Fibroblast of mammary gland (primary cell): ENCODE results near the gene RELL2.

ENCODE experiments used
- DNase-seq: peaks from one replicate; pipeline ENCODE4 v3.0.0-alpha.2; 2010; ENCODE audit warnings: low read depth
- H3K4me3 ChIP-seq: 2 replicates; pipeline ENCODE4 v1.5.1; 2011; ENCODE audit warnings: low read depth, mild to moderate bottlenecking, low read length, moderate library complexity; ENCODE audit not compliant: control insufficient read depth
- TF ChIP-seq, protein P1 (sequence below): conservative IDR thresholded peaks from 2 replicates; pipeline ENCODE4 v1.5.1; 2011; ENCODE audit warnings: low read depth, low read length, inconsistent platforms; ENCODE audit not compliant: control insufficient read depth, insufficient read depth

The RELL2 gene

DNA sequence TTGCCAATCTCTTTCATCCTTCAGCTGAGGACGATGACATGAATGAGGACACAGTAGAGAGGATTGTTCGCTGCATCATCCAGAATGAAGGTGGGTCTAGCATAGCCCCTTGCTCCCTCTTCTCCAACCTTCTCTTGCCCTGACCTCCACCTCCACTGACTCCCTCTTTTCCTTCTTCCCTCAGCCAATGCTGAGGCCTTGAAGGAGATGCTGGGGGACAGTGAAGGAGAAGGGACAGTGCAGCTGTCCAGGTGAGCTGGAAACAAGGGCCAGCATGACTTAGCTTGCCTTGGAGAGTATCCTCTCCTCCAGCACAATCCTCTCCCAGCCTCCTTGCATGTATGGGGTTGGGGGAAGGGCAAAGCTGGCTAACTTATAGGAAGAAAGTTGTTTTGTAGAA lies 2.0 kb downstream of the RELL2 start:
- H3K4me3 ChIP-seq, result no peak overlapping the region
- TF ChIP-seq, protein P1, sequence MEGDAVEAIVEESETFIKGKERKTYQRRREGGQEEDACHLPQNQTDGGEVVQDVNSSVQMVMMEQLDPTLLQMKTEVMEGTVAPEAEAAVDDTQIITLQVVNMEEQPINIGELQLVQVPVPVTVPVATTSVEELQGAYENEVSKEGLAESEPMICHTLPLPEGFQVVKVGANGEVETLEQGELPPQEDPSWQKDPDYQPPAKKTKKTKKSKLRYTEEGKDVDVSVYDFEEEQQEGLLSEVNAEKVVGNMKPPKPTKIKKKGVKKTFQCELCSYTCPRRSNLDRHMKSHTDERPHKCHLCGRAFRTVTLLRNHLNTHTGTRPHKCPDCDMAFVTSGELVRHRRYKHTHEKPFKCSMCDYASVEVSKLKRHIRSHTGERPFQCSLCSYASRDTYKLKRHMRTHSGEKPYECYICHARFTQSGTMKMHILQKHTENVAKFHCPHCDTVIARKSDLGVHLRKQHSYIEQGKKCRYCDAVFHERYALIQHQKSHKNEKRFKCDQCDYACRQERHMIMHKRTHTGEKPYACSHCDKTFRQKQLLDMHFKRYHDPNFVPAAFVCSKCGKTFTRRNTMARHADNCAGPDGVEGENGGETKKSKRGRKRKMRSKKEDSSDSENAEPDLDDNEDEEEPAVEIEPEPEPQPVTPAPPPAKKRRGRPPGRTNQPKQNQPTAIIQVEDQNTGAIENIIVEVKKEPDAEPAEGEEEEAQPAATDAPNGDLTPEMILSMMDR, result no peak
- no peak for DNase-seq

DNA sequence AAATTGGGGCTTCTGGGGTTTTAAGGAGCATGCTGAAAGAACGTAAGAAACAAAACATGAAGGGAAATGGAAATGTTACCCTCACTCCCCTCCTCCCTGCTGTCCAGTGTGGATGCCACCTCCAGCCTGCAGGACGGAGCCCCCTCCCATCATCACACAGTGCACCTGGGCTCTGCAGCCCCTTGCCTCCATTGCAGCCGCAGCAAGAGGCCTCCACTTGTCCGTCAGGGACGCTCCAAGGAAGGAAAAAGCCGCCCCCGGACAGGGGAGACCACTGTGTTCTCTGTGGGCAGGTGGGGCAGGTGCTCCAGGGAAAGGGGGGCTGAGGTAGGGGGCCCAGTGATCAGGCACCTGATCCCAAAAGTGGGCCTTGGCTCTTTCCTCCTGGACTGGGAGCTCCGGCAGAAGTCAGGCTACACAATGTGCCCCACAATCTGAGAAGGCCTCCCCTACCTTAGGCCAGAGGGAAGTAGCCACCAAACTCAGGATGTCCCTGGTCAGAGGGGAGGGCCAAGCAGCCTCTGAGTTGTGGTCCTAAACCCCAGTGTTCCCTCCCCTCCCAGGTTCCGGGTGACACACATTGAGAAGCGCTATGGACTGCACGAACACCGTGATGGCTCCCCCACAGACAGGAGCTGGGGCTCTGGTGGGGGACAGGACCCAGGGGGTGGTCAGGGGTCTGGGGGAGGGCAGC lies 2.7 kb downstream of the RELL2 start:
- TF ChIP-seq, protein P1, result no peak
- H3K4me3 ChIP-seq, result no peak overlapping the region
- DNase-seq, result no peak

DNA sequence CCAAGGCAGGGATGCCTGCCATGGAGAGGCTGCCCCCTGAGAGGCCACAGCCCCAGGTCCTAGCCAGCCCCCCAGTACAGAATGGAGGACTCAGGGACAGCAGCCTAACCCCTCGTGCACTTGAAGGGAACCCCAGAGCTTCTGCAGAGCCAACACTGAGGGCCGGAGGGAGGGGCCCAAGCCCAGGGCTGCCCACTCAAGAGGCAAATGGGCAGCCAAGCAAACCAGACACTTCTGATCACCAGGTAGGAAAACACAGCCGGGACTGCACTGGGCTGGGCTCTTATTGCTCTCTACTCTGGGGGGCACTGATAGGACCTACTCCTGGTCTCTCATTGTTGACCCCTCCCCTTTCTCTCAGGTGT lies 3.2 kb downstream of the RELL2 start:
- no peak for DNase-seq
- TF ChIP-seq, protein P1, result no peak
- H3K4me3 ChIP-seq, result no peak overlapping the region

DNA sequence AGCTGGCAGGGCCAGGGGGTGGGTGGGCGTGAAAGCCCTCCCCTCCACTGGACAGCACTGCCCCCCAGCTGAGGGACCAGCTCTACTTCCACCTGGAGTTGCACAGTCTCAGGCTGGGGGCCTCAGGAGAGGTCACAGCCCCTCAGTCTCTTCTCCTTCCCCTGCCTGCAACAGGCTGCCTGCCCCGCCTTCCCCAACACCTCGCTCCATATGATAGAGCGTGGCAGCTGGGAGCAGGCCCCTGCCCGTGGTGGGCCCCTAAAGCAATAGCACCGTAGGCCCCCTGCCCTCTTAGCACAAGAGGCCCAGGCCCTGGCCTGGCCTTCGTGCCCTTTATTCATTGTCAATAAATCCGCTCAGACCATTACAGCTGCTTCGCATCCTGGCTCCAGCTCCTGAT lies 3.9 kb downstream of the RELL2 start:
- TF ChIP-seq, protein P1, result no peak
- no peak for DNase-seq
- no peak overlapping the region for H3K4me3 ChIP-seq

DNA sequence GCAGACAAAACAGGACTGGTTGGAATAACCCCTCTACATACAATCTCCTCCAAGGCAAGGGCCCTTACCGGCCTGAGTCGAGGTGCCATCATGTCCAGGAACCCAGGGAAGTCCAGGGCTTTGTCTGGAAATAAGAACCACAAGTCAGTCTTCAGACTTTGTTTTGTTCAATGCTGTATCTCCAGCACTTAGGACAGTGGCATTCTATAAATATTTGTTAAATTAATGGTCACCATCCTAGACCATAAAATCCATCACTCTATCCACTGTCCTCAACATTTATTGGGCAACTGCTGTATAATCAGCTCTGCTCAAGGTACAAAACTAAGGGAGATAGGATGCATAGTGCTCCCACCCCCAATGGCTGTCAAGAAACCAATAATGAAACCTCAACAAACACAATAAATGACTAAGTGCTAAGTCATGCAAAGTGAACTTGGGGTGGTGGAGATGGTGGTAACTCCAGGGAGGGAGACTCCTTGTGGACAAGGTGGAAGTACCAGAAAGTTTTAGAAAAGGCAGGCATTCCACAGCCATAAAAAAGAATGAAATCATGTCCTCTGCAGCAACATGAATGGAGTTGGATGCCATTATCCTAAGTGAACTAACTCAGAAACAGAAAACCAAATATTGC lies 5.0 kb downstream of the RELL2 start:
- TF ChIP-seq, protein P1, result peak; percentile 39
- DNase-seq, result peak; percentile 67
- H3K4me3 ChIP-seq, result no peak overlapping the region

DNA sequence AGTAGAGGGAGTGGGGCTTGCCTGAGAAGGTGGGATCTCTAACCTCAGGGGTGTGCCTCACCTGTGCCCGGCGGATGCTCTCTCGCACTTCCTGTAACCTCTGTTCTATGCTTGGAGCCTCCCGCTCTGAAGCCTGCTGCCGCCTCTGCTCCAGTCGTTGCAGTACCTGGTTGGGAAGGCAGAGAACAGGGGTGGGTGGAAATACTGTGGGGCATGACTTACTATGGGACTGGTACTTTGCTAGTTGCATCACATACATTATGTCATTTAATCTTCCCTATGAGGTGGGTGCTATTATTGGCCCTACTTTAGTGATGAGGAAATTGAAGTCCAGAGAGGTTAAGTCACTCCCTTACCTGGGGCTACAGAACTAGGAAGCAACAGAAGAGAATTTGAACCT lies 9.2 kb downstream of the RELL2 start:
- DNase-seq, result no peak
- TF ChIP-seq, protein P1, result no peak
- H3K4me3 ChIP-seq, result no peak overlapping the region
